GM19468 (cell line): Measurements from ENCODE around the gene LRP1B.

Source experiments
- ATAC-seq: cut with Tn5 transposase; IDR thresholded peaks from one replicate; pipeline ENCODE4 v1.9.1; 2021; ENCODE audit warnings: mild to moderate bottlenecking, moderate library complexity, moderate number of reproducible peaks; ENCODE audit not compliant: unreplicated experiment; ENCODE audit errors: extremely low read depth

The LRP1B gene

GRCh38 chr2:141105763-141106162, 1025.1 kb downstream of the LRP1B start:
- ATAC-seq, result no peak

DNA sequence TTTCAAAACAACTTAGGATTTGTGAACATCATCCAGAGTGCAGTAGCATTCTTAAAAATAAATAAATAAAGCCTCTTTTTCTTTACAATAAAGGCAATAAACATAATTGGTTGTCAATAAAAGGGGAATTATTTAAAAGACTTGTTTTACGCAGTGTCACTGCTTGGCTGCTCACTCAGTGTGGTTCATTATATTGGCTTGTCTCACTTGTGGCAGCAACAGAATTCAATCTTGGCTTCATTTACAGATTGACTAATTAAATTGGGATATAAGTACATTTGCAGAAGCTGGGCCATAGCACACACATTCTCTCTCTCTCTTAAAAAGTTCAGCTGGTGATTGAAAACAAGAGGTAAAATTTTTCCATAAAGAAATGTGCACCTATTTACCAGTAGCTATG, 1027.6 kb downstream of the LRP1B start:
- ATAC-seq, result no peak

- no peak for ATAC-seq
Measured at GRCh38 chr2:141079231-141079630, 1051.6 kb downstream of the LRP1B start.

- no peak for ATAC-seq
Measured at GRCh38 chr2:141075753-141076152, 1055.1 kb downstream of the LRP1B start.

GRCh38 chr2:141068053-141068682, 1062.6 kb downstream of the LRP1B start:
- ATAC-seq, result no peak

- no peak for ATAC-seq
Measured at GRCh38 chr2:141065042-141065441, 1065.8 kb downstream of the LRP1B start.

- no peak for ATAC-seq
Measured at GRCh38 chr2:141063406-141063805, 1067.4 kb downstream of the LRP1B start.

DNA sequence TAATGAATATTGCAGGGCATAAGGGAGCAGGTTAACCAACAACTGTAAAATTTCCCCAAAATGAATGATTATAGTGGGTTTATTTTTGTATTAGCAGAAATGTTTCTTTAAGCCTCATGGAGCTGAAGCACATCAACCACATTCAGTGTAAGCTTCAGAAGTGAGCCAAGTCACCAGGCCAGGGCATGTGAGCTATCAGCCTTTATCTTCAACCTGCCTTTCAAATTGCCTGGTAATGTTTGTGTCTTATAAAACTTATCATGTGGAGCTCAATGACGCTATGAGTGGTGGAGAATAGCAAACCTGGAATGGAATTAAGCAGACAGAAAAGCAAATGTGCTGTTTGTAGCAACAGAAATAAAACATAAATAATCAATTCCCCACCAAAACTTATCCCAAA, 1068.4 kb downstream of the LRP1B start:
- ATAC-seq, result no peak

- ATAC-seq, result no peak
Measured at GRCh38 chr2:141062031-141062430, 1068.8 kb downstream of the LRP1B start.

DNA sequence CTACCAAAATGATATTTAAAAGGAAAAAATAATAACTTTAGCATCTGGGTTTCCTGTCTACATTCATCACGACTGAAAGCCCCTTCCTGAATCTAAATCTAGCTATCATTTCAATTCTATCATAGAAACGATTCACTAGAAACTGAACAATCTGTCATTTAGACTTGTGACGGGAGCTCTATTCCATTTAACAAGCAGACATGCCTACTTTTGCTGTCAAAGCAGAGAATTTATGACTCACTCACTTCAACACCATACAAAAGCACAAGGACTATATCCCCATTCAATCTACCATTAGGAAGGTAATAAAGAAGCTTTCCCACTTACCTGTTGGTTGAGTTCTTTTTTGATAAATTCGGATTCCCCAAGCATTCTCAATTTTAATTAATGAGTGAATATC, 1072.3 kb downstream of the LRP1B start:
- ATAC-seq, result no peak

GRCh38 chr2:141055531-141055930, 1075.3 kb downstream of the LRP1B start:
- ATAC-seq, result no peak

DNA sequence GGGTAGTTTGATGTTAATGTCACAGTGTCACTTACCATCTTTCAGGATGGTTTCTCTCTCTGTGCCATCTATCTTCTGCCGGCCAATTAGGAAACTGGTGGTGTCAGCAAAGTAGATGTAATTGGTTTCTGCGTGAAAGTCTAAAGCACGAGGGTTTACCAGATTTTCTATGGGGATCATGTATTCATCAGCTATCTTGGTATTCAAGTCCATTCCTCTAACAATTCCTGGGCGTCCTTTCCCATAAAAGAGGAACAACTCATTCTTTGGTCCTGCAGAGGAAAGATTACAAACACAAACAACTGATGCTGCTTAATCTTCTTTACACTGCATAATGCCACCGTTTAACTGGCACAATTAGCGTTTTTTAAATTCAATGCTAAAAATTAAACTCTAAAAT, 1081.9 kb downstream of the LRP1B start:
- ATAC-seq, result no peak

GRCh38 chr2:141041281-141041680, 1089.5 kb downstream of the LRP1B start:
- no peak for ATAC-seq

- ATAC-seq, result no peak
Measured at GRCh38 chr2:141038341-141038740, 1092.5 kb downstream of the LRP1B start.

DNA sequence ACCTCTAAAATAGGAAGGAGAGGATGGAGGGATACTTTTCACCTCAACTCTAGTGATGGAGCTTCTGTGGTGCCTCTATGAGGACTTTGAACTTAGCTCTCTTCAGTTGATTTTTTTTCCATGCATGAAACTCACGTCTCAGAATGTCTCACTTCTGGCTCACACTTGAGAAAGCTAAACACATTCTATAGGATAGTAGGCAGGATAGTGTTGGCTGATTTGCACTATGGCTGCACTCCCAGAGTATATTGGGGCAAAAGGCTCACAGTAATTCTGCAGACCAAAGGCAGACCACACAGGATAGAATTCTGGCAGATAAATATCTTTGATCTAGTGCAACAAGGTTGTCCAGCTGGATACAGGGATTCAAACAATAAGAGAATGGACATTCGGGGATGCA, 1093.5 kb downstream of the LRP1B start:
- ATAC-seq, result no peak

DNA sequence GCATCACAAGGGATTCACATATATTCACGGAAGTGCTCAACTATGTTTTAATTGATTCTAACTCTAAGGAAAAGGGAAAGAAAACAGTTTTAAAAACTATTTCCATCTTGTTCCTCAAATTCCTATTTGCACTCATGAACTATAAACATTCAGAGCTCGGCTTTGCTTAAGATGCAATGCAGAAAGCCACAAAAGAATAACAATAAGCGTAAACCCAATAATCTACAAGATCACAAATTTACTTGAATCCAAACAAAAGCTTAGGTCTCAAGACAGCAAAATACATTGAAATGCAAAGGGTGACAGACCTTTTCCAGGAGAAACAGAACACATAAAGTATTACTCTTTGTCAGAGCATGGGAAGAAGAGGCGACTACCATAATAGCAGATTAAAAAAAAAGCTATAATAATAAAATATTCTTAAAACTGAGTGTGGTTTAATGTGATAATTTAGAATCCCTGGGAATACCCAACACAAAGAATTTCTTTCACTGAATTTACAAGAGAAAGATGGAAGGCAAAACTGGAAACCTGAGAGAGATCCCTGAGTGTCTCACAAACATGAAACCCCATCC, 1094.9 kb downstream of the LRP1B start:
- no peak for ATAC-seq

GRCh38 chr2:141029428-141030078, 1101.3 kb downstream of the LRP1B start:
- no peak for ATAC-seq

- ATAC-seq, result no peak
Measured at GRCh38 chr2:141027221-141027620, 1103.6 kb downstream of the LRP1B start.

DNA sequence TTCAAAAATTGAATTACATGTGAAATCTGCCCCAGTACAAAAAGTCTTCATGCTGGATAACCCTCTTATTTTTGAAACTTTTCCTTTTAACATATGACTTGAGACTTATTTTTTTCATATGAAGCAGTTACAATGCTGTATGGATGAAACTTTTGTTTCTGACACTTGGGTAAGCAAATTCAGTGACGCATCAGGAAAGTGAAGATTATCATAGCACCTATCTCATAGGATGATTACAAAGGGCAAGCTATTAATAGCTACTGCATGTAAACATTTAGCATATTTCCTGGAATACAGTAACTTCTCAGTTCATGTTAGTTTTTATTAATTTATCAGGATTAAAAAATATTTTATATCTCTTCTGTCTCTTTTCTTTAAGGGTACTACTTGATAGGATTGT, 1109.2 kb downstream of the LRP1B start:
- ATAC-seq, result no peak

DNA sequence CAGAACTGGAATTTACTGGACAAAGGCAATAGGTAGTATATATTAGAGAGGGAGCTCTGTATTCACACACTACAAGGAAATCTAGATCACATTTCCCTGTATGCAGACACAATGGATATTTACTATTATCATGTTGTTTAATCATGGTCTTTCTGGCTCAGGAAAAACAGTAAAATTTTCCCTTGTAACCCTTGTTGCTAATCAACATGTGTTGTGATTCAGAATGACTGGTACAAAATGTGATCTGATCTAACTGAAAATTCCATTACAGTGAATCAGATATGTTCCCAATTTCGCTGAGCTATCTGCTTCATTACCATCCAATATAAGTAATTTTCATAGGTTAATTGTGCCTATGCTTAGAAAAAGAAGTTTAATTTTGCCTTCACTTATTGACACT, 1109.7 kb downstream of the LRP1B start:
- ATAC-seq, result no peak

DNA sequence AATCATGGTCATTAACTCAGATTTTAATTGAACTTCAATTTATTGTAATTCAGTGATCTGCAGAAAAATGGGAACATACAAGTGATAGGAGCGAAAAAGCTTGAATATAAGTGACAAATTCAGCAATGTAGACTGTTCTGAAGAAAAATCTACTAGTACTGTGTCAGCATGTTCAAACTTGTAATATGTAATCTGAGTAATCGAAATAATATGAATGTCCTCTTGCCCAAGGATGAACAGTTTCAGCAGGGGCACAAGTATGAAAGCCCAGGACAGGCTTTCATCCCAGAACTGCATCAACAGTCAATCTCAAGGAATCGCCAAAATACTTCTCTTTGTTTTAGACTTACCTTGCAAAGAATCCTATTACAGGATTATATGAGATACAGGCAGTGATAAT, 1110.5 kb downstream of the LRP1B start:
- no peak for ATAC-seq
